Transverse colon (tissue), 4 donors: ENCODE measurements around the gene PVALB. TPM values are rescaled to one million over a fixed set of nuclear protein-coding genes. Genes with fewer than 3 reads are reported as not detected.

Experiments
- DNase-seq: peaks from one replicate; pipeline ENCODE4 v3.0.0-alpha.2; 2019
- H3K27ac ChIP-seq, 4 donors: fragments of 200-600 bp; sonication (generic); 2 replicates each; pipeline ENCODE4 v1.5.1; 2016 to 2018; ENCODE audit warnings: inconsistent platforms in 4 of 4
- H3K27me3 ChIP-seq: fragments of 200-600 bp; sonication (generic); 2 replicates; pipeline ENCODE4 v1.5.1; 2017; ENCODE audit warnings: inconsistent platforms
- H3K36me3 ChIP-seq, 4 donors: fragments of 200-600 bp; sonication (generic); 2 replicates each; pipeline ENCODE4 v1.5.1; 2017 to 2019; ENCODE audit warnings: inconsistent platforms in 4 of 4
- H3K4me1 ChIP-seq, 4 donors: fragments of 200-600 bp; sonication (generic); 2 replicates each; pipeline ENCODE4 v1.5.1; 2017 to 2020; ENCODE audit warnings: inconsistent platforms in 4 of 4
- H3K4me3 ChIP-seq, 4 donors: fragments of 200-600 bp; sonication (generic); 1 replicate in 1 of 4; 2 replicates in 3 of 4; pipeline versions ENCODE4 v1.5.1 to v1.6.1; 2017 to 2019; ENCODE audit warnings: inconsistent platforms in 4 of 4
- H3K9me3 ChIP-seq, 2 donors: fragments of 200-600 bp; sonication (generic); 2 replicates each; pipeline ENCODE4 v1.5.1; 2017 to 2019; ENCODE audit warnings: inconsistent platforms in 2 of 2
- CTCF ChIP-seq, 5 experiments: fragments of 200-600 bp in 3 of 5; fragments of 450-650 bp in 2 of 5; sonication (generic) in 3 of 5; IDR thresholded peaks; 1 replicate in 2 of 5; 2 replicates in 3 of 5; pipeline ENCODE4 v1.5.1; 2016 to 2017; ENCODE audit warnings: antibody characterized with exemption in 5 of 5, inconsistent platforms in 3 of 5, mild to moderate bottlenecking in 2 of 5, moderate library complexity in 1 of 5
- EP300 ChIP-seq: sonication (generic); formaldehyde crosslinking; IDR thresholded peaks from one replicate; pipeline ENCODE4 v1.6.1; 2017; ENCODE audit warnings: antibody characterized with exemption, low read depth
- POLR2A ChIP-seq: fragments of 450-650 bp; IDR thresholded peaks from one replicate; pipeline ENCODE4 v1.6.1; 2016; ENCODE audit warnings: antibody characterized with exemption, mild to moderate bottlenecking, moderate library complexity
- POLR2AphosphoS5 ChIP-seq, 3 donors: sonication (generic); formaldehyde crosslinking; IDR thresholded peaks; one replicate each; pipeline ENCODE4 v1.6.1; 2016; ENCODE audit warnings: antibody characterized with exemption in 3 of 3
- WGBS, 2 donors: methylation state at CpG; one replicate each; pipeline ENCODE4 v1.1.5; 2018; ENCODE audit warnings: low coverage in 1 of 2; 5-methylcytosine and 5-hydroxymethylcytosine counted together
- in situ Hi-C, 4 donors: fragments of 200-750 bp; cut with MboI; loops; one replicate each; pipeline versions ENCODE4 v1.15.0 to v1.15.1; 2017; ENCODE audit warnings: low sequenced_read_pairs in 3 of 4, low pct_ligation_motif_present in 1 of 4, low pct_unique_long_range_greater_than_20kb in 1 of 4
- intact Hi-C: fragments of 100-400 bp; cut with DNase I; formaldehyde crosslinking; loops from one replicate; pipeline ENCODE4 v1.15.1; 2023; ENCODE audit warnings: low total_unique reads
- total RNA-seq, 4 donors: library from RNA; depleted of rRNA; stranded (reverse); fragments of >200 nt; gene quantifications; one replicate each; pipeline ENCODE4 v1.1.0, GENCODE V29; 2016

Gene PVALB
- total RNA-seq, 4 donors from 2014 or later, result 2.7 TPM; not detected in 3

GRCh38 chr22:36852056-36852973 is 35.5 kb upstream of the PVALB start:
- in situ Hi-C loops, result loop anchor here in 2 of 4 donors (25.0 kb wide), 2 partner anchors 135 to 315 kb away; partner anchors contain the start of gene EIF3D (in 2 of the 2)
- 83 to 84% methylated on average over 2 to 7 of the region's 7 CpGs for WGBS, 2 donors
- no peak for DNase-seq

GRCh38 chr22:36850682-36851081 is 33.8 kb upstream of the PVALB start:
- in situ Hi-C loops, result loop anchor here in 2 of 4 donors (25.0 kb wide), 2 partner anchors 137 to 313 kb away; partner anchors contain the start of gene EIF3D (in 2 of the 2)
- H3K27me3 ChIP-seq, result peaks cover 22% of the 10 kb centered on the region
- no peak for TF ChIP-seq POLR2A
- TF ChIP-seq POLR2AphosphoS5 (IDR thresholded peaks at IDR 0.05), result no peak
- TF ChIP-seq EP300, result no peak
- no peak for TF ChIP-seq CTCF (IDR thresholded peaks at IDR 0.05)
- intact Hi-C loops, result no loop called here
- 60 to 82% methylated on average over 3 to 10 of the region's 10 CpGs for WGBS, 2 donors
- H3K4me3 ChIP-seq, result no peak overlapping the region
- DNase-seq, result no peak
- H3K36me3 ChIP-seq, result no peaks in the 10 kb centered on the region
- no peaks in the 10 kb centered on the region for H3K4me1 ChIP-seq
- H3K27ac ChIP-seq, result no peak overlapping the region
- H3K9me3 ChIP-seq, result no peaks in the 10 kb centered on the region

More at GRCh38 chr22:36852056-36852973, 35.5 kb upstream of the PVALB start:
- Histone ChIP-seq H3K27me3 (peaks cover 15% of the 10 kb centered on the region), H3K36me3 (no peaks in the 10 kb centered on the region), H3K27ac (no peak overlapping the region), H3K9me3 (no peaks in the 10 kb centered on the region), H3K4me1 (peaks cover 0 to 6% (median 0%) of the 10 kb centered on the region in 4 donors), H3K4me3 (no peak overlapping the region)
- TF ChIP-seq POLR2A, result no peak
- no peak for TF ChIP-seq CTCF (IDR thresholded peaks at IDR 0.05)
- TF ChIP-seq EP300, result no peak
- TF ChIP-seq POLR2AphosphoS5 (IDR thresholded peaks at IDR 0.05), result no peak
- intact Hi-C loops, result no loop called here

- intact Hi-C loops, result no loop called here
- WGBS, 2 donors, result 77 to 80% methylated on average over 1 to 14 of the region's 14 CpGs
- in situ Hi-C loops, result loop anchor here in 2 of 4 donors (25.0 kb wide), 2 partner anchors 137 to 313 kb away; partner anchors contain the start of gene EIF3D (in 2 of the 2)
Measured at GRCh38 chr22:36850056-36850455, 33.2 kb upstream of the PVALB start.

More at GRCh38 chr22:36850056-36850455, 33.2 kb upstream of the PVALB start:
- H3K9me3 ChIP-seq, result no peaks in the 10 kb centered on the region
- TF ChIP-seq CTCF (IDR thresholded peaks at IDR 0.05), result no peak
- H3K4me3 ChIP-seq, result no peak overlapping the region
- no peak for DNase-seq
- H3K36me3 ChIP-seq, result no peaks in the 10 kb centered on the region
- no peaks in the 10 kb centered on the region for H3K4me1 ChIP-seq
- peaks cover 22% of the 10 kb centered on the region for H3K27me3 ChIP-seq
- no peak overlapping the region for H3K27ac ChIP-seq
